Prostate gland (tissue), 2 donors: ENCODE data around the gene APOBR. TPM values are rescaled to one million over a fixed set of nuclear protein-coding genes. Genes with fewer than 3 reads are reported as not detected.

Experiments
- DNase-seq: peaks from one replicate; pipeline ENCODE4 v3.0.0-alpha.2; 2019; ENCODE audit warnings: low spot score
- H3K27ac ChIP-seq, 2 donors: fragments of 200-600 bp; sonication (generic); 2 replicates each; pipeline ENCODE4 v1.5.1; 2017 to 2019
- H3K27me3 ChIP-seq: fragments of 200-600 bp; sonication (generic); replicated peaks from 2 replicates; pipeline ENCODE4 v1.5.1; 2019; ENCODE audit not compliant: insufficient read depth
- H3K36me3 ChIP-seq, 2 donors: fragments of 200-600 bp; sonication (generic); 1 replicate in 1 of 2; 2 replicates in 1 of 2; pipeline versions ENCODE4 v1.5.1 to v1.8.1; 2017 to 2019
- H3K4me1 ChIP-seq: fragments of 200-600 bp; sonication (generic); replicated peaks from 2 replicates; pipeline ENCODE4 v1.5.1; 2019
- H3K4me3 ChIP-seq, 2 donors: fragments of 200-600 bp; sonication (generic); 2 replicates each; pipeline ENCODE4 v1.5.1; 2017 to 2019
- H3K9me3 ChIP-seq: fragments of 200-600 bp; sonication (generic); 2 replicates; pipeline ENCODE4 v1.5.1; 2017
- POLR2A ChIP-seq: fragments of 450-650 bp; IDR thresholded peaks from one replicate; pipeline ENCODE4 v1.6.1; 2016; ENCODE audit warnings: antibody characterized with exemption, mild to moderate bottlenecking
- POLR2AphosphoS5 ChIP-seq: sonication (generic); formaldehyde crosslinking; IDR thresholded peaks from one replicate; pipeline ENCODE4 v1.6.1; 2017; ENCODE audit warnings: antibody characterized with exemption
- WGBS: methylation state at CpG from one replicate; pipeline ENCODE4 v1.1.5; 2018; 5-methylcytosine and 5-hydroxymethylcytosine counted together
- intact Hi-C: fragments of 100-400 bp; cut with DNase I; formaldehyde crosslinking; loops from one replicate; pipeline ENCODE4 v1.14.2; 2022
- total RNA-seq, 2 donors: library from RNA; depleted of rRNA; stranded (reverse); fragments of >200 nt; gene quantifications; one replicate each; pipeline ENCODE4 v1.1.0, GENCODE V29; 2016
- TF ChIP-seq, protein P1 (sequence below), 4 experiments: fragments of 200-600 bp in 2 of 4; fragments of 450-650 bp in 2 of 4; sonication (generic) in 2 of 4; IDR thresholded peaks; 1 replicate in 3 of 4; 2 replicates in 1 of 4; pipeline ENCODE4 v1.5.1; 2016 to 2019; ENCODE audit warnings: antibody characterized with exemption in 4 of 4, mild to moderate bottlenecking in 2 of 4, moderate library complexity in 2 of 4

APOBR gene
- total RNA-seq, 2 donors from 2014 or later: 1.3 to 3.4 TPM

DNA sequence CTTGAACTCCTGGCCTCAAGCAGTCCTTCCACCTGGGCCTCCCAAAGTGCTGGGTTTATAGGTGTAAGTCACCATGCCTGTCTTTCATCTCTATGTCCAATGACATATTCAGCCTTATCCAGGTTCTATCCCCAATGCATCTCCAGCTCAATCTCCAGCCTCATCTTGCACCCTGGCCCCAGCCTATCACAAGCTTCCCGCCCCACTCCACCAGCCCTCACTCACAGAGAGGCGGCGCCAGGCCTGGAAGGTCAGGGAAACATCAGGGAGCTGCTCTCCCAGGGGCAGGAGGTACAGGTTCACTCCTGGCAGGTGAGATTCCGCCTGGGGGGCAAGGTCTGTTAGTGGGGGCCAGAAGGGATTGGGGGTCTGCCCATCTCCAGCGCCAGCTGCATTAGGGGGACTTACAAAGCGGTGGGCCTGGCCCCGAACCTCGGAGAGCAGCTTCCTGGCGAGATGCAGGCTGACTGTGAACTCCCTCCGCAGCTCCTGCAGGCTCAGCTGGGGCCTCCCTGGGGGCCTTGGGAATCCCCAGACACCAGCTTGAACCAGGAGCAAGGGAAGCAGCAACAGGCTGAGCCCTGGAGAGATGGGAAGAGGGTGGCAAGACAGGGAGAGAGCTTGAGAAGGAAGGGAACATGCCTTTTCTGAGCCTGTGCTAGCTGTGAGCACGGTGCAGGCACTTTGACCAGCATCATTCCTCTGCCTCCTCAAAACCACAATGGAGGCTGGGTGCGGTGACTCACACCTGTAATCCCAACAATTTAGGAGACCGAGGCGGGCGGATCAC is 9.2 kb downstream of the APOBR start:
- H3K9me3 ChIP-seq: no peaks in the 10 kb centered on the region
- no peaks in the 10 kb centered on the region for H3K4me1 ChIP-seq
- H3K4me3 ChIP-seq: no peak overlapping the region
- H3K27me3 ChIP-seq: no peaks in the 10 kb centered on the region
- no peak overlapping the region for H3K27ac ChIP-seq
- 86% methylated on average over 15 of the region's 15 CpGs for WGBS
- no peaks in the 10 kb centered on the region for H3K36me3 ChIP-seq
- intact Hi-C loops: no loop called here
- no peak for DNase-seq
- TF ChIP-seq POLR2A: no peak
- TF ChIP-seq POLR2AphosphoS5: no peak
- TF ChIP-seq, protein P1, sequence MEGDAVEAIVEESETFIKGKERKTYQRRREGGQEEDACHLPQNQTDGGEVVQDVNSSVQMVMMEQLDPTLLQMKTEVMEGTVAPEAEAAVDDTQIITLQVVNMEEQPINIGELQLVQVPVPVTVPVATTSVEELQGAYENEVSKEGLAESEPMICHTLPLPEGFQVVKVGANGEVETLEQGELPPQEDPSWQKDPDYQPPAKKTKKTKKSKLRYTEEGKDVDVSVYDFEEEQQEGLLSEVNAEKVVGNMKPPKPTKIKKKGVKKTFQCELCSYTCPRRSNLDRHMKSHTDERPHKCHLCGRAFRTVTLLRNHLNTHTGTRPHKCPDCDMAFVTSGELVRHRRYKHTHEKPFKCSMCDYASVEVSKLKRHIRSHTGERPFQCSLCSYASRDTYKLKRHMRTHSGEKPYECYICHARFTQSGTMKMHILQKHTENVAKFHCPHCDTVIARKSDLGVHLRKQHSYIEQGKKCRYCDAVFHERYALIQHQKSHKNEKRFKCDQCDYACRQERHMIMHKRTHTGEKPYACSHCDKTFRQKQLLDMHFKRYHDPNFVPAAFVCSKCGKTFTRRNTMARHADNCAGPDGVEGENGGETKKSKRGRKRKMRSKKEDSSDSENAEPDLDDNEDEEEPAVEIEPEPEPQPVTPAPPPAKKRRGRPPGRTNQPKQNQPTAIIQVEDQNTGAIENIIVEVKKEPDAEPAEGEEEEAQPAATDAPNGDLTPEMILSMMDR (IDR thresholded peaks at IDR 0.05): no peak

DNA sequence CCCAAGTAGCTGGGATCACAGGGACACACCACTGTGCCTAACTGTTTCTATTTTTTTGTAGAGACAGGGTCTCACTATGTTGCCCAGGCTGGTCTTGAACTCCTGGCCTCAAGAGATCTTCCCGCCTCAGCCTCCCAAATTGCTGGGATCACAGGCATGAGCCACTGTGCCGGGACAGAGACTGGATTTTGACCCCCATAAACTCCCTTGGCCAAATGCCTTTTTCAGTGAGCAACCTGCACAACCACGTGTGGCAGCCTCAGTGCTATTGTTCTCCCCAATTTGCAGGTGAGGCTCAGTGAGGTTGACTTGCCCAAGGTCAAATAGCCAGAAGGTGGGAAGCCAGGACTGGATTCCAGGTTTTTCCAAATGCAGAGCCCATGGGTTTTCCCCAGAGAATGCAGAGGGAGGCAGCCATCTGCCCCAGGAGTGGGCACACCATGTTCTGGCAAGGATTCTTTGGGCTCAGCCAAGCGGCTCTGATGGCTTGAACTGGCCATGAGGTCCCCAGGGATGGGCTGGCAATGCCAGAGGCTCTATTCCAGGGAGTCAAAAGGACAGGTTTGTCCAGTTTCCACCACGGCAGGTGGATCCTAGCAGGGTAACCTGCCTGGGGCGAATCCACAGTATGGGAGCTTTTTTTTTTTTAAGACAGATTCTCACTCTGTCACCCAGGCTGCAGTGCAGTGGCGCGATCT is 10.4 kb downstream of the APOBR start:
- Histone ChIP-seq H3K27ac (no peak overlapping the region), H3K4me1 (no peaks in the 10 kb centered on the region), H3K27me3 (no peaks in the 10 kb centered on the region), H3K9me3 (no peaks in the 10 kb centered on the region), H3K36me3 (no peaks in the 10 kb centered on the region), H3K4me3 (no peak overlapping the region)
- 48% methylated on average over 8 of the region's 8 CpGs for WGBS
- TF ChIP-seq POLR2AphosphoS5 (no peak), POLR2A (no peak)
- TF ChIP-seq, protein P1 (IDR thresholded peaks at IDR 0.05): no peak
- intact Hi-C loops: no loop called here
- no peak for DNase-seq

DNA sequence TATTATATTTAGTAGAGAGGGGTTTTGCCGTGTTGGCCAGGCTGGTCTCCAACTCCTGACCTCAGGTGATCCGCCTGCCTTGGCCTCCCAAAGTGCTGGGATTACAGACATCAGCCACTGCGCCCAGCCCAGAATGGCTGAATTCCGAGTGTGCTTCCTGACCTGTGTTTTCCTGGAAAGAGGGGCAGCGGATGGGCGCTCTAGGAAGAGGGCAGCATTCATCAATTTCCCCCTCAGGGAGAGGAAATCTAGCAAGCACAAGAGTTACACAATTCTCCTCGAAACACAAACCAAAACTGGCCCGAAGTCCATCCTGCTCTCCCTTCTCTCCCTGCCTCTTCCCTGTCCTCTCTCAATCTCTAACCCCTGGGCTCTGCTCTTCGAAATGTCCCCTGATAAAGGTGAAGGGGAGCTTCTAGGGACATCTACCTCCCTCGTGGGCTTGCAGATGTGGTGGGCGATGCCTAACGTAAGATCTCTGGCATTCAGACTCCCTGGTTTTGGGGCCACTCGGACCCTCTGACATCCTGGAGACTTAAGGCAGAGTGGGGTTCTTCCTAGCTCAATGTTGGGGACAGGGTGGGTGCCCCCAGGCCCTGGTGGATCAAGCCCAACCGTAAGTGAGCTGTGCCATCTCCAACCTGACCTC is 11.2 kb downstream of the APOBR start:
- Histone ChIP-seq H3K4me1 (no peaks in the 10 kb centered on the region), H3K4me3 (no peak overlapping the region), H3K9me3 (no peaks in the 10 kb centered on the region), H3K27me3 (no peaks in the 10 kb centered on the region), H3K36me3 (no peaks in the 10 kb centered on the region), H3K27ac (no peak overlapping the region)
- 75% methylated on average over 14 of the region's 14 CpGs for WGBS
- TF ChIP-seq POLR2A: no peak
- TF ChIP-seq POLR2AphosphoS5: no peak
- TF ChIP-seq, protein P1 (IDR thresholded peaks at IDR 0.05): no peak
- DNase-seq: no peak
- intact Hi-C loops: no loop called here

DNA sequence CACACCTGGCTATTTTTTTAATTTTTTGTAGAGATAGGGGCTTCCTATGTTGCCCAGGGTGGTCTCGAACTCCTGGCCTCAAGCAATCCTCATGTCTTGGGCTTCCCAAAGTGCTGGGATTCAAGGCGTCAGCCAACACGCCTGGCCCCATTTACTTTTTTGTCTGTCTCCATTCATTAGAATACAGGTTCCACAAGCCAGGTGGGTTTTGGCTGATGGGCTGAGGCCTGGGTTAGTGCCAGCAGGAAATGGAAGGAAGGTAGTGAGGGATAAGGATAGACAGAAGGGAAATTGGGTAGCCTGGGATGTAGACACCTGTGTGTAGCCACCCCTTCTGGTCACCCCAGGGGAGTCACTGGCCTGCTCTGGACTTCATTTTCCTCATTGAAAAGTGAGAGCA is 16.6 kb downstream of the APOBR start:
- Histone ChIP-seq H3K4me3 (no peak overlapping the region), H3K36me3 (no peaks in the 10 kb centered on the region), H3K27ac (no peak overlapping the region), H3K4me1 (no peaks in the 10 kb centered on the region), H3K9me3 (no peaks in the 10 kb centered on the region), H3K27me3 (no peaks in the 10 kb centered on the region)
- TF ChIP-seq POLR2A (no peak), POLR2AphosphoS5 (no peak)
- TF ChIP-seq, protein P1 (IDR thresholded peaks at IDR 0.05): no peak
- DNase-seq: no peak
- intact Hi-C loops: no loop called here
- 67% methylated on average over 3 of the region's 3 CpGs for WGBS
